GM21367 (cell line): ENCODE data around the gene KHDC4.

Experiments
- ATAC-seq: cut with Tn5 transposase; IDR thresholded peaks from one replicate; pipeline ENCODE4 v1.9.1; 2021; ENCODE audit not compliant: unreplicated experiment

Gene KHDC4

DNA sequence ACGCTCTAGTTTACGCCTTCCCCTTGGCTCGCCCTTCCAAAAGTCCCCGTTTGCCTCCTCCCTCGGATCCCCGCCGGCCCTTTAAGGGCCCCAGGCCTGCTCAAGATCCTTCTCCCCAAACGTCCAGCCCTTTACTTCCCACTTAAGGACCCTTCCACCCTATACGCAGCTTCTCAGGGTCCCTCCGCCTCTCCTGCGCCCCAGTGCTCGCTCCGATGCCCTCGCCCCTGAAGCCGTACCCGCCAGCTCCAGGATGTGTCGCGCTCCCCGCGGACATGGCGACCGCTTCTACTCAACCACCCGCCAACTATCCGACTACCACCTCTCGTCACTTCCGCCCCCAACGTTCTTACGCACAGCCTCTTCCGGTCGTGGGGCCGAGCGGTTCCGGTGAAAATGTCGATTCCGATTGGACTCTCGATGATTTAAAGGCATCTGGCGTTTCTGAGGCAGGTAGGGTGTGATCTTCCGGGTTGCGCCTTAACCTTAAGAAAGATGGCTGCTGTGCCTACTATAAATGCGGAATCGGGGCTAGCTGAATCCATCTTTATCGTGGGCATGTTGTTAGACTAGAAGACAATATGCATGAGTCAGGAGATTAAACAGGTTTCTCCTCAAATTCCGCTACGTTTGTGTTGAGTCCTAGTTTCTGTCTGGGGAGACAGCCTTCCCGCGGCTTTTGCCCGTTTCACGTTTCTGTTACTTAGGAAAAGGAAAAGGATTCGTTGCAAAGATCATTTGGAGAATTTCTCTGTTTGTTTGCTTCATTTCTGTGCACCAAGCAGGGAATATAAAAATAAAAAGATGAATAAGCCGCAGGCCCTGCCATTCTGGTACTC is at the start of gene KHDC4:
Gene KHDC4, minus strand, starts transcription at position 317 of the 839 bp plus-strand sequence. Its CDS starts 40 bp downstream, at position 277.
- ATAC-seq: peak; percentile 81

- ATAC-seq: no peak
Measured at GRCh38 chr1:155983191-155984024, 49.2 kb upstream of the KHDC4 start.

- ATAC-seq: no peak
Measured at GRCh38 chr1:155982106-155982505, 47.9 kb upstream of the KHDC4 start.

DNA sequence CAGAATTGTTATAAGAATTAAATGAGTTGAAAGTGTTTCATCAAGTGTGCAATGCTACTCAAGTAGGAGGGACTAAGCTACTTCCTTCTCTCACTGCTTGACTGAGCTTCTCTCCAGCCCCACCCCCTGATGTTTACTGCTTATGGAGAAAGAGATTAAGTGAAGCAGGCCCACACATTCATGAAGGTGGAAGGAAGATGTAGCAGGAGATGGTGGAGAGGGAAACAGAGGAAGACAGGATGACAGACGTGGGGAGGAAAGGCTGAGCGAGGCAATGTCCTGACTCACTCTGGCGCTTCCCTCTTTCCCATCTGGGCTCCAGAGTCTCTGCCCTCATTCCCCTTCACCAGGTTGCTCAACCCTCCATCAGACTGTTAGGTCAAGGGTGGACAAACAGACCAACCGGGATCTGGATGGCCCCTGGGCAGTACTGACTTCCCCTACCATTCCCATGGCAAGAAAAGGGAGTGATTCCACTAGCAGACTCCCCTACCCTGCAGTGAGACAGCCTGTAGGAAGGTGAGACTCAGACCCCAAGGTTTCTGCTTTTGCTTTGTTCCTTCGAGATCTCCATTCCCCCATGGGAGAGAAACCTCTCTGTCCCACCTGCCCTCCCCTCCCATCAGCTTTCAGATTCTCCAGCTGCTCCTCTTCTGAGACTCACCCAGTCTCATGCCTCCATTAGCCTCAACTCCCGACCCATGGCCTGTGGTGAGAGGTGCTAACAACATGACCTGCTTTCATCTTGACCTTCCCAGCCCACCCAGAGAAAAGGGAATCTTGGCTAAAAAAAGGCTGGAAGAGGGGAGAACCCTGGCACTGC is 47.3 kb upstream of the KHDC4 start:
- ATAC-seq: no peak

GRCh38 chr1:155979597-155980343 is 45.6 kb upstream of the KHDC4 start:
- no peak for ATAC-seq

GRCh38 chr1:155978973-155979429 is 44.8 kb upstream of the KHDC4 start:
- no peak for ATAC-seq

GRCh38 chr1:155978325-155978972 is 44.2 kb upstream of the KHDC4 start, which contains the start of gene ARHGEF2:
ARHGEF2 (minus strand) TSS chr1:155978547; CDS start chr1:155978427, 120 bp downstream.
- ATAC-seq: peak; percentile 45

GRCh38 chr1:155977690-155978324 is 43.6 kb upstream of the KHDC4 start:
- no peak for ATAC-seq

GRCh38 chr1:155976913-155977689 is 42.9 kb upstream of the KHDC4 start:
- no peak for ATAC-seq

GRCh38 chr1:155976062-155976912 is 42.1 kb upstream of the KHDC4 start:
- ATAC-seq: no peak

- no peak for ATAC-seq
Measured at GRCh38 chr1:155975375-155976061, 41.3 kb upstream of the KHDC4 start.

DNA sequence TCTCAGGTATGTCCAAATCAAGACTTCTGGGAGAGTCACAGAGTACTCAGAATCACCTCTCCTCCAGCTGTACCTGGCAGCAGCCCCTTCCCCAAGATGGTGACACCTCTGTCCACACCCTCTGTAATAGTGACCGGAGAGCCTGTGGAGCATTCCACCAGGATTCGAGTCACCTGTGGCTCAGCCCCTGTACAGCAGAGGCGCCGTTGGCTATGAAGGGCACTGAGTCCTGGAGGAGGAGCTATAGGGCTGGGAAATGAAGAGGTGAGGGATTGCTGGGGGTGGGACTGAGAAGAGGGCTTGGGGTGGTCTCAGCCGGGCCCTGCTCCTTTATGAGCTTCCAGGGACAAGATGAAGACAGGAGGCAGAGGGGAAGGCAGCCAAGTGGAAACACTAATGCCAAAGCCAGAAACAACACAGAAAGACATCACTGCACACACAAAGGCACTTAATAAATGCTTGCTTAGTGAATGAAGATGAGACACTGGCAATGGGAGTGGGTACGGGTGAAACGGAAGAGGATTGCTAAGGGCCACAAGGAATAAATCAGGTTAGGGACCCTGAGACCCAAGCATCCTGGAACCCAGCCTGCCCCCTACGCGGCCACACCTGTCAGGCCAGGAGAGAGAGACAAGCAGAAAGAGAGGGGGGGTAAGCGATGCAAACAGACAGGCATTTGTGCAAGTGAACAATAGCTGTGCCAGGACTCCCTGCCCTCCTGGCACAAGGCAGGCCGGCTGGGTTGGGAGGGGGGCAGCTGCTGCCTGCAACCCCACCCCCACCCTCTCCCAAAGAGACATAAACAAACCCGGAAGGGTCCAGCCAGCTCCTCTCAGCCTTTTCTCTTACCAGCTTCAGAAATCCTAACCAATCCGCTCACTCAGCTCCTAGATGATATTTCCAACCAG is 40.2 kb upstream of the KHDC4 start:
- no peak for ATAC-seq

- ATAC-seq: no peak
Measured at GRCh38 chr1:155973723-155974122, 39.5 kb upstream of the KHDC4 start.

DNA sequence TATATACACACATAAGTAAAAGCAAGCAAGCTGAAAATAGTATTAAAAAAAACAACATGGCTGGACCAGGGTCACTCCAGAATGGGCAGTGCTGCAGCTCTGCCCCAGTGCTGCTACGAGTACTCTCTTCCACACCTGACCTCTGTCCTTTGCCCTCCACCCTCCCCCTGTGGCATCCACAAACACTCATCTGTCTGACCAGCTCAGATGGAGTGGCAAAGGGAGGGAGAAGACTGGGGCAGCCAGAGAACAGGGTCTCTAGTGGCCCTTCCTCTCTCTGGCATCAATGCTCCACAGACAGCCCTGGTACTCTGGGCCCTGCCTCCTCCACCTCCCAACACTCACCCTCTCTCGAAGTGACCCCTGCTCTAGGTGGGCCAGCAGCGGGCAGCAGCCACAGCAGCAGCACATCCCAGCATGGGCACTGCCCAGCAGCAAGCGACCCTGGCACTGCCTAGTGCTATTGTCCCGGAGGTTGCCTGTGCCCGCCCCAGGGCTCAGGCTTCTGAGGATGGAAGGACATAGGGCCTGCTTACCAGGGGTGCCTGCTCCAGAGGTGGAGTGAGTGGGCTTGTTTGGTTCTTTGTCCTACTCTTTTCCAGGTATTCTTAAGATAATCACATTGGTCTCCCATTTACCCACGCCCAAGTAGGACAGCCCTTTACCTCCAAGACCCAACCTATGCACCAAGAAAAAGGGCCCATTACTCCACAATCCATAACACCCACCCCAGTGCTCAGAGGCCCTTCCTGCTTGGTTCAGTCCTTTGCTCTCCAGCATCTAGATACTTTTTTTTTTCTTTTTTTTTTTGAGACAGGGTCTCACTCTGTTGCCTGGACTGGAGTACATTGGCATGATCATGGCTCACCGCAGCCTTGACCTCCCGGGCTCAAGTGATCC is 37.9 kb upstream of the KHDC4 start:
- ATAC-seq: no peak
